Measurements from ENCODE around the gene INTS2.
"Not testable (repeated sequence)": the region's sequence is repeated elsewhere in the genome, so short reads cannot be mapped to it uniquely, and the experiment has no call there.

Gene INTS2

GRCh38 chr17:61848247-61848646 is 79.5 kb downstream of the INTS2 start:
- no peak for ATAC-seq

- no peak for ATAC-seq
Measured at GRCh38 chr17:61847659-61848058, 80.1 kb downstream of the INTS2 start.

GRCh38 chr17:61846761-61847375 is 80.9 kb downstream of the INTS2 start:
- no peak for ATAC-seq

- no peak for ATAC-seq
Measured at GRCh38 chr17:61846088-61846487, 81.7 kb downstream of the INTS2 start.

DNA sequence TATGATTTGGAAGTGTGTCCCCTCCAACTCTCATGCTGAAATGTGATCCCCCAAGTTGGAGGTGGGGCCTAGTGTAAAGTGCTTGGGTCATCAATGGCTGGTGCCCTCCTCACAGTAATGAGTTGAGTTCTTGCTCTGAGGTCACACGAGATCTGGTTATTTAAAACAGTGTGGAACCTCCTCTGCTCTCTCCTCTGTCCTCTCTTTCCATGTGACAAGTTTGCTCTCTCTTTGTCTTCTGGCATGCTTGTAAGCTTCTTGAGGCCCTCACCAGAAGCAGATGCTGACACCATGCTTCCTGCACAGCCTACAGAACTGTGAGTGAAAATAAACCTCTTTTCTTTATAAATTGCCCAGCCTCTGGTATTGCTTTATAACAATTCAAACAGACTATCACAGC is 84.3 kb downstream of the INTS2 start:
- ATAC-seq: no peak

DNA sequence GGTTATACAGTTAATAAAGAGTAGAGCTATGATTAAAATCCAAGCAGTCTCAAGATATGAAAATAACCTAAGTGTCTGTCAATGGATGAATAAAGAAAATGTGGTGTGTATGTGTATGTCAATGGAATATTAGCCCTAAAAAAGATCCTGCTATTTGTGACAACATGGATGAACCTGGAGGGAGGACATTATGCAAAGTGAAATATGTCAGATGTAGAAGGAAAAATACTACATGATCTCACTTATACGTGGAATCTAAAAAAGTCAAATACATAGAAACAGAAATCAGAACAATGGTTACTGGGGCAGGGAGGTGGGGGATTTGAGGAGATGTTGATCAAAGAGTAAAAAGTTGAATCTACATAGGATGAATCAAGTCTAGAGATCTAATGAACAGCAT is 84.9 kb downstream of the INTS2 start:
- ATAC-seq: no peak

DNA sequence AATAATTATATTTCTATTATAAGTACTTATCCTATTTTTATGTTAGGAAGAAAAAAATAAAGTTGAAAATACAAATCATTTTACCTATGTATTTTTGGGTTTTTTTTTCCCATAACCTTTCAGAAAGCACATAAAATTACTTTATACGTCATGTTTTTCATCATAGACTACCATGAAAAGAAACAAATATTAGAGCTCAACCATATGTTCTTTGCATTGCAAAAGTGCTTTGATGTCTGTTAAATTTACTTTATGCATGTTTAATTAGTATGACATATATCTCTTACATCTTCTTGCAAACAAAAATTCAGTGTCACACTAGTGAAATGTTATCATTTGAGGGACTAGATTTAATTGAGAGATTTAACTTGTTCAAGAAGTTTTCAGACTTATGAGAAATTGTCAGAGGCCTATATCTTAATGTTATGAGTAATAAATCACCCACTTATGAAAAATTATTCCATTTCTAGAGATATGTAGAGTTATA is 88.4 kb downstream of the INTS2 start:
- ATAC-seq: no peak

DNA sequence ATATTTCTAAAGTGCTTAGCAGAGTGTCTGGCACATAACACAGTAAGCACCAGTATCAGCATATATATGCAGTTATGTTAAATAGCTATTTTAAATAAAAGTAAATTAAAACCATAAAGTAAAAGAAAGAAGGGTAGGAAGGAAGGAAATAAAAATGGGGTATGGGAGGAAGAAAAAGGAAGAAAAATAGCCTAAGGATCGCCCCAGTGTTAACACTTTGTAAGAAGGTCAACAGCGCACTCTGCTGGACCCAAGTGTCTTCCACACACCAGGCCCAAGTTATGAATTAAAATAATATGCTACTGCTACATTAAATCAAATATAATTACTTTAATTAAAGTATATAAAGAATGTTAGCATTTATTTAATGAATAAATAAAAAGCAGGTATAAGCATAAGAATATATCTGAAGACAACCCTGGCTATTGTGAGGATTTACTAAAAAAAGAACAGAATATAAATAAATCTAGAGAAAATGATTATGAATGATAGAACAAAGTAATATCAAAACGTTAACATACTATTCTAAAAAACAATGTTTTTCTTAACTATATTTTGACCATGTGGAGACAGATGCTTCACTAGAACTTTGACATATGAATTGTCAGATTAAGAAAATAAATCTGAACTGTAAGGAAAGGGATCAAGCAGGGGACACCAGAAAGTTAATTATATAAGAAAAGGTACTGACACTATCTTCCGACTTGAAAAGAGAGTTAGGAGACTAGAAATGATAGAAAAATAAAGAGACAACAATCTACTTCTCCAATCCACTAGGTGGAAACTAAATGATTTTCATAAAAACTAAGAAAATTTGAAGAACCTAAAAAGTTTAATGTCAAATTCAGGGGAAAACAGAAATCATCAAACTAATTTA is 90.4 kb downstream of the INTS2 start:
- ATAC-seq: peak in 1 of 2 donors; percentile 56

DNA sequence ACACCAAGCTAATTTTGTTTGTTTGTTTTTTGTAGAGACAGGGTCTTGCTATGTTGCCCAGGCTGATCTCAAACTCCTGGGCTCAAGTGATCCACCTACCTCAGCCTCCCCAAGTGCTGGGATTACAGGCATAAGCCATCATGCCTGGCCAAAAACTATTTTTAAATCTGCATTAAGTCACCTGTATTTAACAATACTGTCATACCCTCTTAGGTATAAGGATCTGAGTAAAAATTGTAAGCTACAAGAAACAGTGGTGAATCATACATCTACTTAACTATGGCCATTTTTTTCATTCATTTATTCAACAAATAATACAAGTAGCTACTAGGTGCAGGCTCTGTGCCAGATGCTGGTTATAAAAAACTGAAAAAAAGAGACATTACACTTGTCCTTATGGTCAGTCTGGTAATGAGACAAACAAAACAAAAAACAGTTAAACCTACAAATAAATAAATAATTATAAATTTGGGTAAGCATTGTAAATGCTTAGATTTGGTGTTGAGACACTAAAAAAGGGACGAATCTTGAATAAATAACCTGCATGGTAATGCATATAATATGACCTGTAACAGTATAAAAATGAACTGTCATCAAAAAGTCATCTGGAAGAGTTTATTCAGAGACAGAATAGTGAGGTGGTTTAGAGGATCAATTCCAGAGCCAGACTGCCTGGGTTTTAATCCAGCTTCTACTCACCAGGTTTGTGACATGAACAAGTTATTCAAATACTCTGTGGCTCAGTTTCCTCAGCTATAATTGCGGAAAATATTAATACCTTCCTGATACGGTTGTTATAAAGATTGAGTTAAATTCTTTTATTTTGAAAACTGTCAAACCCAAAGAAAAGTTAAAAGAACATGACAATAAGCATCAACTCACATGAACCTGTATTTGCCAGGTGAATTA is 91.3 kb downstream of the INTS2 start:
- ATAC-seq: no peak

DNA sequence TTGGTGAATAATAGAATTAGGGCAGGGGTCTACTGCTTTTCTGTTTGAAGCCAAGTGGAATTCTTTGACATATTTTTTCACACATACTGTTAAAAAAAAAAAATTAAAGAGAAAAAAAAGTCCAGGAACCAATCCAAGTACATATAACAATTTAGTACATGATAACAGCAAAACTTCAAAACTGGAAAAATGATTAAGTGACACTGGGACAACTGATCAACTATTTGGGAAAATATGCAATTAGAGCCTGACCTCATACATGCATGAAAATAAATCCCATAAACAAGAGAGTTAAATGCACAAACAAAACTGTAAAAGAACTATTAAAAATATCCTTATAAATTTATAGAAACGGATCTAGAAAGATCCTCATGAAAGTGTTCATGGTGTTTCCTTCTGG is 92.2 kb downstream of the INTS2 start:
- ATAC-seq: no peak

- no peak for ATAC-seq
Measured at GRCh38 chr17:61834610-61835009, 93.2 kb downstream of the INTS2 start.

DNA sequence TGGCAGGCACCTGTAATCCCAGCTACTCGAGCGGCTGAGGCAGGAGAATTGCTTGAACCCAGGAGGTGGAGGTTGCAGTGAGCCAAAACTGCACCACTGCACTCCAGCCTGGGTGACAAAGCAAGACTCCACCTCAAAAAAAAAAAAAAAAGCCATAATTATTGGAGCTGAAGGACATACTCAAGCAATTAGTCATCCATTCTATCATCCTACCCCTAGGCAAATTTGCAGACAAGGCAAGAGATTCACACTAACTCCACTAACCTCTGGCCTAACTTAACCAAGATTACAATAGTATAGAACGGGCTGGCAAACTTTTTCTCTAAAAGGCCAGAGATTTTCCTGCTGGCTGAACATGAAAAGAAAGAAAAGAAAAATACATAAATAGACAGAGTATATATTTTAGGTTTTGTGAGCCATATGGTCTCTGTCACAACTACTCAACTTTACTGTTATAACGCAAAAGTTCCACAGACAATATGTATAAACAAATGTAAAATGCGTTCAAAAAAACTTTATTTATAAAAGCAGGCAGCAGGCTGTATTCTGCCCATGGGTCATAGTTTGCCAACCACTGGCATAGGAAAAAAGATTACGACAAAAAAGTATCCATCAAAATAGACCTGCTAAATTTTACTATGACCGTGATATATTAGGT is 94.1 kb downstream of the INTS2 start:
- ATAC-seq: no peak

GRCh38 chr17:61832463-61832862 is 95.3 kb downstream of the INTS2 start:
- no peak for ATAC-seq

GRCh38 chr17:61831099-61831498 is 96.7 kb downstream of the INTS2 start:
- ATAC-seq: no peak

- ATAC-seq: no peak
Measured at GRCh38 chr17:61828694-61829093, 99.1 kb downstream of the INTS2 start.

- no peak for ATAC-seq
Measured at GRCh38 chr17:61827649-61828395, 100.0 kb downstream of the INTS2 start.

DNA sequence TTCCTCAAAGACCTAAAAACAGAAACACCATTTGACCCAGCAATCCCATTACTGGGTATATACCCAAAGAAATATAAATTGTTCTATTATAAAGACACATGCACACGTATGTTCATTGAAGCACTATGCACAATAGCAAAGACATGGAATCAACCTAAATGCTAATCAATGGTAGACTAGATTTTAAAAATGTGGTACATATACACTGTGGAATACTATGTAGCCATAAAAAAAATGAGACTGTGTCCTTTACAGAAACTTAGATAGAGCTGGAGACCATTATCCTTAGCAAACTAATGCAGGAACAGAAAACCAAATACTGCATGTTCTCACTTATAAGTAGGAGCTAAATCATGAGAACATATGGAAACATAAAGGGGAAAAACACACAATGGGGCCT is 100.9 kb downstream of the INTS2 start:
- ATAC-seq: not testable (repeated sequence)

DNA sequence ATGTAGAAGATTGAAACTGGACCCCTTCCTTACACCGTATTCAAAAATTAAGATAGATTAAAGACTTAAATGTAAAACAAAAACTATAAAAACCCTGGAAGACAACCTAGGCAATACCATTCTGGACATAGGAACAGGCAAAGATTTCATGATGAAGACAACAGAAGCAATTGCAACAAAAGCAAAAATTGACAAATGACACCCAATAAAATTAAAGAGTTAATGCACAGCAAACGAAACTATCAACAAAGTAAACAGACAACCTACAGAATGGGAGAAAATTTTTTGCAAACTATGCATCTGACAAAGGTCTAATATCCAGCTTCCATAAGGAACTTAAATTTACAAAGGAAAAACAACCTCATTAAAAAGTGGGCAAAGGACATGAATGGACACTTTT is 101.6 kb downstream of the INTS2 start:
- not testable (repeated sequence) for ATAC-seq

- no peak for ATAC-seq
Measured at GRCh38 chr17:61825448-61826137, 102.2 kb downstream of the INTS2 start.

DNA sequence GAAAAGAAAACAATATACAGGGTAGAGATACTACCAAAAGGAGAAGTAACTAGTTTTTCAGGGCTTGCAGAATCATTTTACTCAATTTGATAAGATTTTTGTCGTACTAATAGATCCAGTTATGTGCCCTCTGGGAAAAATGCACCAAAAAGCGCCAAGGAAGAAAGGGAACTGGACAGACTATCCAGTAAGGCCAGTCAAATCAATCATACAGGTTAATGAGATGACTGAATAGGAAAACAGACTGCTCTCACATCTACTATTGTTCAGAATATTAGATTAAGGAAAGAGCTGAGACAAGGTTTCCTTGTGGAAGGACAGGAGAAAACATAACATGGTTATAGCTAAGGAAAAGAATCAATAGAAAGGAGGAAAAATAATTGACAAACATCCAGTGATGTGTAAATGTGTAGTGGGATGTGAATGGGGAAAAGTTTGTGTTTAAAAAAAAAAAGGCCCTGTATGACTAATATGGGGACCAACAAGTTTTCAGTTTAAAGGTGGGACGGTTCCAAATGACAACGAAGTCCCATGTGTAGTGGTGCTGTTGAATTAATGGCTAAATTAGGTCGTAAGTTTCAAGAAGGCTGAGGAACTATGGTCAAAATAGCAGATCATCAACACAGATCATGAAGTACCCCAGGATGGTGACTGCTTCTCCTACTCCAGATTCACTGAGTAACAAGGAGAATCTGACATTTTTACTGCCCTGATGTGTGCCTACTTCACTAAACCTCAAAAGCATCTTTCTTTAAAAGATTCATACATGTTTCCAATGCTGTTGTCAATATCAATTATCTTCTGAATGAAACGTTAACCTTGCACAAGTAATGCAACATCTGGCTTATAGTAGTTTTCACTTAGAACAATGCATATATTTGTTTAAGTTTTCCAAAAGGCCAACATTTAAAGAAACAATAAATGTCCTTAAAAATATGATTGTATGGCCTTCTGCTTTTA is 105.2 kb downstream of the INTS2 start:
- no peak for ATAC-seq

Measured in activated CD4-positive, CD25-positive, alpha-beta regulatory T cell treated with anti-CD3 and anti-CD28 coated beads, Interleukin-2, amount 50 U/mL, for 24 hours (primary cell).